C4-2B (cell line): ENCODE measurements around the gene KLHL13.

ENCODE experiments used
- ZFX ChIP-seq: fragments of 450-650 bp; IDR thresholded peaks from 2 replicates; pipeline ENCODE4 v1.6.1; 2017
- TF ChIP-seq, protein P1 (sequence below): fragments of 450-650 bp; conservative IDR thresholded peaks from 2 replicates; pipeline ENCODE4 v1.5.1; 2017; ENCODE audit warnings: mild to moderate bottlenecking

DNA sequence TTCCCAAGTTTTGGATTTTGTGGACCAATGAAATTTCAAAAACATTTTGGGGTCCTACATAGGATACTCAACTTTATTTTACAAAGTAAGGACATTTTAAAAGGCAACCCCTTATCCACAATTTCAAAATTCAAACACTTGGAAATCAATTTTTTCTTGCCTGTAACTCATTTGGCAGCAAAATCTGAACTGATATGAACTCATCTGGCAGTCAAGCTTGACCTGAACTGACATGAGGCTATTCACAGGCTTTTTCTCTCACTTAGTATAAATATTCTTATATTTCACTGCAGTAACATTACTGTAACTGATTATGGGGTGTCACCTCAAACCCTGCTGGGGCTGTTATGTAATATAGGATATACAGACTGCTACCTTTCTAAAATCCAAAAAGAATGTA is 116.1 kb downstream of the KLHL13 start:
- TF ChIP-seq, protein P1, sequence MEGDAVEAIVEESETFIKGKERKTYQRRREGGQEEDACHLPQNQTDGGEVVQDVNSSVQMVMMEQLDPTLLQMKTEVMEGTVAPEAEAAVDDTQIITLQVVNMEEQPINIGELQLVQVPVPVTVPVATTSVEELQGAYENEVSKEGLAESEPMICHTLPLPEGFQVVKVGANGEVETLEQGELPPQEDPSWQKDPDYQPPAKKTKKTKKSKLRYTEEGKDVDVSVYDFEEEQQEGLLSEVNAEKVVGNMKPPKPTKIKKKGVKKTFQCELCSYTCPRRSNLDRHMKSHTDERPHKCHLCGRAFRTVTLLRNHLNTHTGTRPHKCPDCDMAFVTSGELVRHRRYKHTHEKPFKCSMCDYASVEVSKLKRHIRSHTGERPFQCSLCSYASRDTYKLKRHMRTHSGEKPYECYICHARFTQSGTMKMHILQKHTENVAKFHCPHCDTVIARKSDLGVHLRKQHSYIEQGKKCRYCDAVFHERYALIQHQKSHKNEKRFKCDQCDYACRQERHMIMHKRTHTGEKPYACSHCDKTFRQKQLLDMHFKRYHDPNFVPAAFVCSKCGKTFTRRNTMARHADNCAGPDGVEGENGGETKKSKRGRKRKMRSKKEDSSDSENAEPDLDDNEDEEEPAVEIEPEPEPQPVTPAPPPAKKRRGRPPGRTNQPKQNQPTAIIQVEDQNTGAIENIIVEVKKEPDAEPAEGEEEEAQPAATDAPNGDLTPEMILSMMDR, result no peak
- TF ChIP-seq ZFX, result no peak
